HUES48 (cell line): ENCODE data around the gene IQSEC1.

Experiments used
- H3K27ac ChIP-seq: one replicate; pipeline ENCODE4 v1.7.0; 2013; ENCODE audit warnings: low read depth, low read length, inconsistent platforms
- H3K27me3 ChIP-seq: 2 replicates; pipeline ENCODE4 v1.6.1; 2013; ENCODE audit warnings: mild to moderate bottlenecking, low read length; ENCODE audit not compliant: control insufficient read depth, insufficient read depth
- H3K36me3 ChIP-seq: 2 replicates; pipeline ENCODE4 v1.6.1; 2013; ENCODE audit warnings: low read length; ENCODE audit not compliant: control insufficient read depth, insufficient read depth
- H3K4me1 ChIP-seq: 2 replicates; pipeline ENCODE4 v1.6.1; 2013; ENCODE audit warnings: mild to moderate bottlenecking, low read length; ENCODE audit not compliant: control insufficient read depth, insufficient read depth
- H3K4me3 ChIP-seq: 2 replicates; pipeline ENCODE4 v1.5.1; 2013; ENCODE audit warnings: mild to moderate bottlenecking, low read depth, low read length
- H3K9ac ChIP-seq: 2 replicates; pipeline ENCODE4 v1.6.1; 2013; ENCODE audit warnings: mild to moderate bottlenecking, low read depth, low read length, moderate library complexity
- H3K9me3 ChIP-seq: 2 replicates; pipeline ENCODE4 v1.6.1; 2013; ENCODE audit warnings: low read length; ENCODE audit not compliant: control insufficient read depth, insufficient read depth

IQSEC1 gene

DNA sequence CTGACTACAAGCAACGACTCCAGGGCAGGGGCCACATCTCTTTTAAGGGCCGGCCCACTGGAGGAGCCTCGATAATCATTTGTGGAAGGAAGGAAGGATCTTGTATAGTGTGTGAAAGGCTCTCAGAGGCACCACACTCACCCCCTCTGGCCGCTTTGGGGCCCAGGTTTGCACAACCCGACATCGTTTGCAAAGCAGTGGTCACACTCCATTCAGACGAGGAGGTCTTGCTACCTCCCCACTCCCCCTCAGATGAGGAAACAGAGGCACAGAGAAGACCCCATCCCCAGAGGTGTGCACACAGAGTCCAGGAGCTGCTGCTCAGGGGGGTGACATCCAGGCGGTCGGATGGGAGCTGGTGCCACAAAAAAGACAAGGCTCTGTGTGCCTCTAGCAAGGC, 29.6 kb downstream of the IQSEC1 start:
- no peak overlapping the region for H3K4me3 ChIP-seq
- no peaks in the 10 kb centered on the region for H3K36me3 ChIP-seq
- H3K27me3 ChIP-seq: no peaks in the 10 kb centered on the region
- no peak overlapping the region for H3K27ac ChIP-seq
- no peak overlapping the region for H3K9ac ChIP-seq
- H3K4me1 ChIP-seq: no peaks in the 10 kb centered on the region
- no peaks in the 10 kb centered on the region for H3K9me3 ChIP-seq

- Histone ChIP-seq H3K27me3 (no peaks in the 10 kb centered on the region), H3K9ac (no peak overlapping the region), H3K9me3 (no peaks in the 10 kb centered on the region), H3K4me1 (no peaks in the 10 kb centered on the region), H3K36me3 (no peaks in the 10 kb centered on the region), H3K4me3 (no peak overlapping the region), H3K27ac (no peak overlapping the region)
These were observed 30.4 kb downstream of the IQSEC1 start for GRCh38 chr3:13042715-13043271.

DNA sequence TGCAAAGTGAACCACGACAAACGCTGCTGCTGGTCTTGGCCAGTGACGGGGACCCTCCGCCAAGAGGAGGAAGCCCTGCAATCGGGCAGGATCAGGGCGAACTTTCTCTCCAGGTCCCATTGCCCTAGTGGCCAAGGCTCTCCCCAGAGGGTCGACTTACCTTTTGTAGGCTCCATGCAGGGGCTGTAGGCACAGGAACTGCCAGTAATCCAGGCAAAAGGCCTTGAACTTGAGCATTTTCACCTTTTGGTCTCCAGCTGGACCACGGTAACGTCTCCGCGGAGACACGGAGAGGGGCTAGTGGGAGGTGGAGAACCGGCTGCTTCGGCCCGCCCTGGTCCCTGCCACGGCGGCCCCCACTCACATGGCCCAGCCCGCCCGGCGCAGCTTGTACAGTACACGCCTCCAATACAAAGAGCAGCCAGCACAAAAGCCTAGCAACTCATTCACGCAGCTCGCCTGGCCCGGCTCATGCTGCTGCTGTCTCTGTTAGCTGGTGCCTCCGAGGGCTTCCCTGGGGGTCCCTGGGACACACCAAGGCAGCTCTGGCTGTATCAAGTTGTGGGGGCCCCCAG, 31.0 kb downstream of the IQSEC1 start:
- Histone ChIP-seq H3K27me3 (no peaks in the 10 kb centered on the region), H3K9me3 (no peaks in the 10 kb centered on the region), H3K4me3 (no peak overlapping the region), H3K9ac (no peak overlapping the region), H3K27ac (no peak overlapping the region), H3K4me1 (no peaks in the 10 kb centered on the region), H3K36me3 (no peaks in the 10 kb centered on the region)

- Histone ChIP-seq H3K27ac (no peak overlapping the region), H3K9me3 (no peaks in the 10 kb centered on the region), H3K4me3 (no peak overlapping the region), H3K4me1 (no peaks in the 10 kb centered on the region), H3K9ac (no peak overlapping the region), H3K27me3 (no peaks in the 10 kb centered on the region), H3K36me3 (no peaks in the 10 kb centered on the region)
These were observed 32.0 kb downstream of the IQSEC1 start for GRCh38 chr3:13041113-13041776.

DNA sequence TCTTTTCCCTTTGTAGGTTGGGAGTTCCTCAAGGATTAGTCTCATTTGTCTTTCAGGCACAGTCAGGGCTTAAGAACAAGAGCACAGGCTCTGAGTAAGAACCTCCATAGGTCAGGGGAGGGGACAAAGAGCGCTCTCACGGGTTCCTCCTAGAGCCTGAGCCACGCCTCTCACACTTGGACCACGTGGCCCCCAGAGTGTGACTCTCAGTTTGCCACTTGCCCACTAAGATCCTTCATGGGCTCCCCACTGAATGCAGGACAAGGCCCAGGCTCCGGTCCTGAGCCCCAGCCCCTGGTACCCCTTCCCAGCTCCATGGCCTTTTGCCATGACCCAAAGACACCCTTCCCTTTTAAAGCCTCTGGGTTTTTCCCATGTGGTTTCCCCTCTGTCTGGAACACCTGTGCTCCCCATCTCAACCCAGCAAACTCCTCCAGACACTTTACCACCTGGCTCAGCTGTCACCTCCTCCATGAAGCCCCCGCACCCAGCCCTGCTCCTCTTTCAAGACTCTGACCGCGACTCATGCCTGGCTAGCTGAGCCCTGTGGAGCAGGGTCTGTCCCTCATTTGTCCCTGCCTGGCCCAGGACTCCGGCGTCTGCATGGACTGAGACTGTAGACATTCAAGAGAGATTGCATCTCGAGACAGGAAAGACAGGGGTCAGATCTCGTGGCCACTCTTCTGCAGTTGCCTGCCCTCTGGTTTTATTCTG, 32.7 kb downstream of the IQSEC1 start:
- Histone ChIP-seq H3K27ac (no peak overlapping the region), H3K9me3 (no peaks in the 10 kb centered on the region), H3K36me3 (no peaks in the 10 kb centered on the region), H3K9ac (no peak overlapping the region), H3K27me3 (no peaks in the 10 kb centered on the region), H3K4me1 (no peaks in the 10 kb centered on the region), H3K4me3 (no peak overlapping the region)

GRCh38 chr3:13039213-13039896, 33.9 kb downstream of the IQSEC1 start:
- H3K4me1 ChIP-seq: no peaks in the 10 kb centered on the region
- H3K27ac ChIP-seq: no peak overlapping the region
- H3K9ac ChIP-seq: no peak overlapping the region
- no peaks in the 10 kb centered on the region for H3K9me3 ChIP-seq
- no peak overlapping the region for H3K4me3 ChIP-seq
- no peaks in the 10 kb centered on the region for H3K27me3 ChIP-seq
- H3K36me3 ChIP-seq: no peaks in the 10 kb centered on the region

GRCh38 chr3:13037458-13038117, 35.6 kb downstream of the IQSEC1 start:
- no peaks in the 10 kb centered on the region for H3K4me1 ChIP-seq
- no peak overlapping the region for H3K27ac ChIP-seq
- no peak overlapping the region for H3K4me3 ChIP-seq
- no peak overlapping the region for H3K9ac ChIP-seq
- H3K9me3 ChIP-seq: no peaks in the 10 kb centered on the region
- no peaks in the 10 kb centered on the region for H3K27me3 ChIP-seq
- no peaks in the 10 kb centered on the region for H3K36me3 ChIP-seq

GRCh38 chr3:13034861-13035260, 38.4 kb downstream of the IQSEC1 start:
- Histone ChIP-seq H3K9ac (no peak overlapping the region), H3K4me3 (no peak overlapping the region), H3K9me3 (no peaks in the 10 kb centered on the region), H3K4me1 (no peaks in the 10 kb centered on the region), H3K27me3 (no peaks in the 10 kb centered on the region), H3K27ac (no peak overlapping the region), H3K36me3 (no peaks in the 10 kb centered on the region)

DNA sequence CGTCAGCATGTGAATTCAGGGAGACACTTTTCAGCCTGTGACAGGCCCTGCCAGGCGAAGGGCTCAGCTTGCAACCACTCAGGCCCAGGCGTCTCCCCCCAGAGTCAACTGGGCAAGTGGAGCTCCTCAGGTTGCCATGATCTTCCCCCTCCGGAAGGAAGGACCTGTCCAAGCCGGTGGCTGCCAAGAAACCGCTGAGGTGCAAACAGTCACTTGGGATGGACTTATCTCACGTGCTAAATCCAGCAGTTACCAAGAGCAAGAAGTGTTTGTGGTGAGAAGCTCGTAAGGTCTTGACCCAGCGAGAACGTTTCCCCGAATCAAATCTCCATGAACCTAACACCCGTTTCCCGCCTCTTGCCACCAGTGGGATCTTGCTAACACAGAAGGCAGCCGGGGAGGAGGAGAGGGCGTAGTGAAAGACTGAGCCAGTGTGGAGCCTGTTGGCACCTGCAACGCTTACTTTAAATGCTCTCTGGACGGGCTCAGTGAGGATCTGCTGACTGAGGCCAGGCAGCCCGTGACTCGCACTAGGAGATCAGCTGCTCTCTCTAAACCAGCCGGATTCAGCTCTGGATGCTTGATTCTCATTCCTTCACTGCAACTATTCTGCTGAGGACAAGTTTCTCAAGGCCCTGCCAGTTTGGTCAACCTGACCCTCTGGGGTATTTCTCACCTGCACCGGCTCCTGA, 39.0 kb downstream of the IQSEC1 start:
- Histone ChIP-seq H3K36me3 (no peaks in the 10 kb centered on the region), H3K9me3 (no peaks in the 10 kb centered on the region), H3K4me1 (no peaks in the 10 kb centered on the region), H3K9ac (no peak overlapping the region), H3K27me3 (no peaks in the 10 kb centered on the region), H3K4me3 (no peak overlapping the region), H3K27ac (no peak overlapping the region)

DNA sequence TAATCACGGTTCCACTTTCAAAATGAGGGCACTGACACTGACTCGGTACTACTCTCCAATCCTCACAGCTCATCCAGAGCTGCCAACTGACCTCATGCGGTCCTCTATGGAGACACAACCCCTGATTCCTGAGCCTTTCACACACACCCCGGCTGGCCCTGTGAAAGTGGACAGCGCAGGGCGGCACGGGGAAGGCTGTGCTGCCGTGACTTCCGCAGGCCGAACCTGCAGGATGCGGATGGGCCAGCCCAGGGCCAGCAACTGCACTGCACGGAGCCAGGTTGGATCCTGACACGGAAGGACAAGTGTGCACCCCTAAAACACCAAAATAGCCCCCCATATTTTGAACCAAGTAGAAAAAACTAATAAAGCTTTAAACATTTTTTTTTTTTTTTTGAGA, 41.0 kb downstream of the IQSEC1 start:
- Histone ChIP-seq H3K4me1 (no peaks in the 10 kb centered on the region), H3K9me3 (no peaks in the 10 kb centered on the region), H3K27ac (no peak overlapping the region), H3K36me3 (no peaks in the 10 kb centered on the region), H3K4me3 (no peak overlapping the region), H3K27me3 (no peaks in the 10 kb centered on the region), H3K9ac (no peak overlapping the region)
